SU-DHL-6 (cell line): Measurements from ENCODE around the gene GLIPR1.
"Not testable (repeated sequence)": the region's sequence is repeated elsewhere in the genome, so short reads cannot be mapped to it uniquely, and the experiment has no call there.

Experiments
- H2AFZ ChIP-seq: fragments of 200-600 bp; sonication (generic); 2 replicates; pipeline ENCODE4 v1.6.1; 2014; ENCODE audit warnings: low read depth, mild to moderate bottlenecking, moderate library complexity, mixed read lengths, antibody characterized with exemption, low read length; ENCODE audit not compliant: severe bottlenecking
- H3F3A ChIP-seq: fragments of 200-600 bp; shearing (Covaris generic); 2 replicates; pipeline ENCODE4 v1.6.0; 2016; ENCODE audit warnings: antibody characterized with exemption, mild to moderate bottlenecking; ENCODE audit not compliant: insufficient read depth
- H3K27ac ChIP-seq: fragments of 200-600 bp; sonication (generic); 2 replicates; pipeline ENCODE4 v1.5.1; 2016; ENCODE audit warnings: low read depth, mild to moderate bottlenecking, low read length, moderate library complexity, mixed read lengths
- H3K27me3 ChIP-seq: fragments of 200-600 bp; sonication (generic), shearing (Covaris generic); 2 replicates; pipeline ENCODE4 v1.6.0; 2014; ENCODE audit warnings: mild to moderate bottlenecking, low read length
- H3K36me3 ChIP-seq: fragments of 200-600 bp; sonication (generic); 2 replicates; pipeline ENCODE4 v1.6.1; 2014; ENCODE audit warnings: mild to moderate bottlenecking, low read length, mixed read lengths
- H3K4me2 ChIP-seq: fragments of 300-600, 200-600 bp; shearing (Covaris generic), sonication (generic); 2 replicates; pipeline ENCODE4 v1.6.0; 2014; ENCODE audit warnings: low read length, low read depth, mild to moderate bottlenecking; ENCODE audit not compliant: poor library complexity, severe bottlenecking
- H3K4me3 ChIP-seq: fragments of 200-600 bp; sonication (generic); 2 replicates; pipeline ENCODE4 v1.5.1; 2014; ENCODE audit warnings: antibody characterized with exemption, low read length, mild to moderate bottlenecking, mixed read lengths; ENCODE audit not compliant: insufficient read depth, poor library complexity, severe bottlenecking
- H3K79me2 ChIP-seq: fragments of 200-600 bp; sonication (generic); 2 replicates; pipeline ENCODE4 v1.6.1; 2014; ENCODE audit warnings: mild to moderate bottlenecking, low read length, moderate library complexity; ENCODE audit not compliant: insufficient read depth
- H3K9ac ChIP-seq: fragments of 200-600 bp; sonication (generic); 2 replicates; pipeline ENCODE4 v1.7.0; 2014; ENCODE audit warnings: mild to moderate bottlenecking, low read length
- H3K9me2 ChIP-seq: fragments of 200-600 bp; sonication (generic); replicated peaks from 2 replicates; pipeline ENCODE4 v1.6.1; 2014; ENCODE audit warnings: low read length; ENCODE audit not compliant: insufficient read depth
- H3K9me3 ChIP-seq: fragments of 200-600 bp; sonication (generic); 2 replicates; pipeline ENCODE4 v1.6.1; 2014; ENCODE audit warnings: low read length, mixed read lengths; ENCODE audit not compliant: insufficient read depth
- H4K20me1 ChIP-seq: fragments of 200-600 bp; sonication (generic); 2 replicates; pipeline ENCODE4 v1.6.1; 2014; ENCODE audit warnings: low read depth, mild to moderate bottlenecking, antibody characterized with exemption, low read length, moderate library complexity, mixed read lengths
- CTCF ChIP-seq: fragments of 200-600 bp; sonication (generic); IDR thresholded peaks from one replicate; pipeline ENCODE4 v1.5.1; 2017; ENCODE audit warnings: antibody characterized with exemption, mild to moderate bottlenecking, low read length, moderate library complexity; ENCODE audit not compliant: insufficient read depth, poor library complexity, severe bottlenecking
- EZH2phosphoT487 ChIP-seq: fragments of 200-600 bp; sonication (generic), shearing (Covaris generic); conservative IDR thresholded peaks from 2 replicates; pipeline ENCODE4 v1.6.1; 2018; ENCODE audit warnings: mild to moderate bottlenecking, antibody characterized with exemption, low read length, moderate library complexity, mixed read lengths

The GLIPR1 gene

GRCh38 chr12:75443709-75444108, 36.8 kb upstream of the GLIPR1 start:
- no peaks in the 10 kb centered on the region for H3K9me2 ChIP-seq
- H3K79me2 ChIP-seq = no peaks in the 10 kb centered on the region
- no peak overlapping the region for H2AFZ ChIP-seq
- H3K27me3 ChIP-seq = no peaks in the 10 kb centered on the region
- no peak overlapping the region for H3K4me3 ChIP-seq
- TF ChIP-seq CTCF (no peak), EZH2phosphoT487 (no peak)
- no peak overlapping the region for H3K9ac ChIP-seq
- H3F3A ChIP-seq = no peaks in the 10 kb centered on the region
- no peaks in the 10 kb centered on the region for H3K9me3 ChIP-seq
- H3K27ac ChIP-seq = no peak overlapping the region
- no peaks in the 10 kb centered on the region for H3K36me3 ChIP-seq
- H3K4me2 ChIP-seq = no peak overlapping the region
- H4K20me1 ChIP-seq = no peaks in the 10 kb centered on the region

DNA sequence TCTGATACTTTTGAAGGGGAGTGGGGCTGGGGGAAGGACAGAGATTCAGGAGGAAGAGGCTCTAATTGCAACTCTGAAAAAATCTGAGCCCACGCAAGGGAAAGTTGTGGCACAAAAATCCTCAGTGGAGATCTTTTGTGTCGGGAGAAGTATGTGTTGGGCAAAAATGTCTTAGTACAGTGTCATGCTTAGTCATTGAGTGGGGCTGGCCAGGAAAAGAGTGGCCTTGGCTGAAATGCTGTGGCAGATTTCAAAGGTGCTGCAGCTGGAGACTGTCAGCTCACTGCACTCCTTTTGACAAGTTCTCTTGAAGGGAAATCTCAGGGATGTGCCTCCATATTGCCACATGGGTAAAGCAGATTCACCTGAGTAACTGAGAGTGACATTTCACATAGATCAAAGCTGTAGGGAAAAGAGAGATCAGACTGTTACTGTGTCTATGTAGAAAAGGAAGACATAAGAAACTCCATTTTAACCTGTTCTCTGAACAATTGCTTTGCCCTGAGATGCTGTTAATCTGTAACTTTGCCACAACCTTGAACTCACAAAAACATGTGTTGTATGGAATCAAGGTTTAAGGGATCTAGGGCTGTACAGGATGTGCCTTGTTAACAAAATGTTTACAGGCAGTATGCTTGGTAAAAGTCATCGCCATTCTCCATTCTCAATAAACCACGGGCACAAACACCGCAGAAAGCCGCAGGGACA, 36.0 kb upstream of the GLIPR1 start:
- H3K4me3 ChIP-seq = no peak overlapping the region
- H3K9ac ChIP-seq = no peak overlapping the region
- H3K27me3 ChIP-seq = no peaks in the 10 kb centered on the region
- no peaks in the 10 kb centered on the region for H3K9me2 ChIP-seq
- H4K20me1 ChIP-seq = no peaks in the 10 kb centered on the region
- H3K4me2 ChIP-seq = no peak overlapping the region
- H2AFZ ChIP-seq = no peak overlapping the region
- no peaks in the 10 kb centered on the region for H3K79me2 ChIP-seq
- no peaks in the 10 kb centered on the region for H3F3A ChIP-seq
- no peak overlapping the region for H3K27ac ChIP-seq
- no peaks in the 10 kb centered on the region for H3K9me3 ChIP-seq
- TF ChIP-seq CTCF (no peak), EZH2phosphoT487 (no peak)
- no peaks in the 10 kb centered on the region for H3K36me3 ChIP-seq

DNA sequence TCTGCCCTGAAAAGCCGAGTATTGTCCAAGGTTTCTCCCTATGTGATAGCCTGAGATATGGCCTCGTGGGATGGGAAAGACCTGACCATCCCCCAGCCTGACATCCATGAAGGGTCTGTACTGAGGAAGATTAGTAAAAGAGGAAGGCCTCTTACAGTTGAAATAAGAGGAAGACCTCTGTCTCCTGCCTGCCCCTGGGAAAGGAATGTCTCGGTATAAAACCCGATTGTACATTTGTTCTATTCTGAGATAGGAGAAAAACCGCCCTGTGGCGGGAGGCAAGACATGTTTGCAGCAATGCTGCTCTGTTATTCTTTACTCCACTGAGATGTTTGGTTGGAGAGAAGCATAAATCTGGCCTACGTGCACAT, 35.4 kb upstream of the GLIPR1 start:
- not testable (repeated sequence) for H3F3A ChIP-seq, H3K9me2 ChIP-seq, H3K79me2 ChIP-seq, H3K9ac ChIP-seq, H3K27ac ChIP-seq, H3K4me2 ChIP-seq, H4K20me1 ChIP-seq, H3K4me3 ChIP-seq, H2AFZ ChIP-seq, H3K36me3 ChIP-seq, H3K27me3 ChIP-seq, H3K9me3 ChIP-seq

GRCh38 chr12:75446857-75447256, 33.7 kb upstream of the GLIPR1 start:
- H3K4me2 ChIP-seq = no peak overlapping the region
- no peaks in the 10 kb centered on the region for H3K27me3 ChIP-seq
- no peak overlapping the region for H3K4me3 ChIP-seq
- H3K9me3 ChIP-seq = no peaks in the 10 kb centered on the region
- no peaks in the 10 kb centered on the region for H3K36me3 ChIP-seq
- H4K20me1 ChIP-seq = no peaks in the 10 kb centered on the region
- no peak overlapping the region for H3K27ac ChIP-seq
- H3K9me2 ChIP-seq = no peaks in the 10 kb centered on the region
- no peak overlapping the region for H2AFZ ChIP-seq
- H3K9ac ChIP-seq = no peak overlapping the region
- TF ChIP-seq EZH2phosphoT487 = no peak
- TF ChIP-seq CTCF = no peak
- H3F3A ChIP-seq = no peaks in the 10 kb centered on the region
- H3K79me2 ChIP-seq = no peaks in the 10 kb centered on the region
